Activated CD4-positive, alpha-beta memory T cell treated with anti-CD3 and anti-CD28 coated beads for 36 hours (primary cell): ENCODE measurements around the gene ZNF71. TPM values are rescaled to one million over a fixed set of nuclear protein-coding genes. Genes with fewer than 3 reads are reported as not detected.
A peak's percentile ranks its signal among the peaks of the same experiment; 100 is the strongest.

Experiments used
- CTCF ChIA-PET: fragments of 350-600 bp; sonication (Branson Sonifier 250); formaldehyde crosslinking; loops from one replicate; lab custom pipeline; 2021; ENCODE audit warnings: antibody characterized with exemption, inconsistent platforms; lab: Charles Lee
- POLR2A ChIA-PET: fragments of 350-600 bp; sonication (Branson Sonifier 250); formaldehyde crosslinking; loops from one replicate; lab custom pipeline; 2021; ENCODE audit warnings: antibody characterized with exemption; lab: Charles Lee
- DNase-seq: peaks from one replicate; pipeline ENCODE4 v3.0.0-alpha.2; 2020
- H3K27ac Mint-ChIP-seq: one replicate; pipeline ENCODE4 v1.8.0; 2021; ENCODE audit warnings: mixed read lengths
- H3K27me3 Mint-ChIP-seq: one replicate; pipeline ENCODE4 v1.8.0; 2021; ENCODE audit warnings: mixed read lengths
- H3K36me3 Mint-ChIP-seq: one replicate; pipeline ENCODE4 v1.8.0; 2021; ENCODE audit warnings: mixed read lengths
- H3K4me1 Mint-ChIP-seq: one replicate; pipeline ENCODE4 v1.8.0; 2021; ENCODE audit warnings: low read depth, mixed read lengths
- H3K4me3 Mint-ChIP-seq: one replicate; pipeline ENCODE4 v1.8.0; 2021; ENCODE audit warnings: mild to moderate bottlenecking, mixed read lengths
- H3K9me3 Mint-ChIP-seq: one replicate; pipeline ENCODE4 v1.8.0; 2021; ENCODE audit warnings: mixed read lengths
- intact Hi-C: fragments of 100-400 bp; cut with micrococcal nuclease; formaldehyde crosslinking; loops from one replicate; pipeline ENCODE4 v1.15.1; 2023
- total RNA-seq, 2 experiments: library from RNA; stranded (reverse); gene quantifications; one replicate each; pipeline ENCODE4 v1.2.3, GENCODE V29; 2021

Gene ZNF71
- total RNA-seq, 2 experiments from 2014 or later: 2.7 to 3.1 TPM

GRCh38 chr19:56633021-56633420, 37.9 kb downstream of the ZNF71 start:
- Mint-ChIP-seq H3K9me3 (peaks cover 78% of the 10 kb centered on the region), H3K4me3 (no peak overlapping the region), H3K36me3 (peaks cover 22% of the 10 kb centered on the region), H3K4me1 (no peaks in the 10 kb centered on the region), H3K27ac (no peak overlapping the region), H3K27me3 (no peaks in the 10 kb centered on the region)
- CTCF ChIA-PET: no interaction called here
- no peak for DNase-seq
- intact Hi-C loops: no loop called here
- POLR2A ChIA-PET: no interaction called here

GRCh38 chr19:56637976-56638555, 43.0 kb downstream of the ZNF71 start:
- peaks cover 19% of the 10 kb centered on the region for H3K36me3 Mint-ChIP-seq
- H3K4me3 Mint-ChIP-seq: no peak overlapping the region
- H3K4me1 Mint-ChIP-seq: no peaks in the 10 kb centered on the region
- DNase-seq: peak; percentile 60
- intact Hi-C loops: no loop called here
- H3K27me3 Mint-ChIP-seq: no peaks in the 10 kb centered on the region
- ChIA-PET POLR2A (no interaction called here), CTCF (no interaction called here)
- peaks cover 65% of the 10 kb centered on the region for H3K9me3 Mint-ChIP-seq
- no peak overlapping the region for H3K27ac Mint-ChIP-seq

DNA sequence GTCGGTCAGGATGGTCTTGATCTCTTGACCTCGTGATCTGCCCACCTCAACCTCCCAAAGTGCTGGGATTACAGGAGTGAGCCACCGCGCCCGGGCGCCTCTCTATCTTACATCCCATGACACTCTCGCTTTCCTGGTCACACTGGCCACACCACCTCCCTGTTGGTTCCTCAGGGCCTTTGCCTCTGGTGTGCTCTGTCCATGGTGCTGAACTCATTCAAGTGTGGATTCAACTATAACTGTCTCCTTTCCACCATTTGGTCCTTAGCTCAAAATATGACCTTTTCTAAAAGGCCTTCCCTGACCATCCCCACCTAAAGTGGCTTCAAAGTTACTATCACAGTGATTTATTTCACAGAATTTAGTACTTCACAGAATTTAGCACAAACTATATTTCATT, 44.1 kb downstream of the ZNF71 start:
- POLR2A ChIA-PET: no interaction called here
- H3K36me3 Mint-ChIP-seq: peaks cover 26% of the 10 kb centered on the region

GRCh38 chr19:56642711-56643459, 47.8 kb downstream of the ZNF71 start, which contains the start of gene SMIM17:
TSS of gene SMIM17 (plus strand) at chr19:56643159. CDS start at chr19:56645668, 2,509 bp downstream.
- H3K9me3 Mint-ChIP-seq: peaks cover 62% of the 10 kb centered on the region
- CTCF ChIA-PET: no interaction called here
- peaks cover 9% of the 10 kb centered on the region for H3K27me3 Mint-ChIP-seq
- no peak for DNase-seq
- peaks cover 28% of the 10 kb centered on the region for H3K36me3 Mint-ChIP-seq
- H3K4me1 Mint-ChIP-seq: no peaks in the 10 kb centered on the region
- POLR2A ChIA-PET: no interaction called here
- intact Hi-C loops: no loop called here
- no peak within 1 kb of the TSS for H3K27ac Mint-ChIP-seq
- no peak within 1 kb of the TSS for H3K4me3 Mint-ChIP-seq

More for the DNA sequence above, 44.1 kb downstream of the ZNF71 start:
- Mint-ChIP-seq H3K4me1 (no peaks in the 10 kb centered on the region), H3K9me3 (peaks cover 61% of the 10 kb centered on the region), H3K4me3 (no peak overlapping the region), H3K27ac (no peak overlapping the region), H3K27me3 (peaks cover 5% of the 10 kb centered on the region)
- CTCF ChIA-PET: no interaction called here
- DNase-seq: no peak
- intact Hi-C loops: no loop called here

- Mint-ChIP-seq H3K4me1 (no peaks in the 10 kb centered on the region), H3K36me3 (peaks cover 26% of the 10 kb centered on the region), H3K9me3 (peaks cover 64% of the 10 kb centered on the region), H3K27ac (no peak overlapping the region), H3K4me3 (no peak overlapping the region), H3K27me3 (peaks cover 9% of the 10 kb centered on the region)
- ChIA-PET POLR2A (no interaction called here), CTCF (no interaction called here)
- no peak for DNase-seq
- intact Hi-C loops: no loop called here
These were observed 48.4 kb downstream of the ZNF71 start for GRCh38 chr19:56643460-56643955.

- Mint-ChIP-seq H3K4me3 (no peak overlapping the region), H3K27me3 (no peaks in the 10 kb centered on the region), H3K27ac (no peak overlapping the region), H3K4me1 (no peaks in the 10 kb centered on the region), H3K9me3 (peaks cover 58% of the 10 kb centered on the region), H3K36me3 (peaks cover 5% of the 10 kb centered on the region)
- ChIA-PET POLR2A (no interaction called here), CTCF (no interaction called here)
- intact Hi-C loops: no loop called here
- no peak for DNase-seq
These were observed 59.0 kb downstream of the ZNF71 start for GRCh38 chr19:56654151-56654550.

GRCh38 chr19:56660381-56661107, 65.4 kb downstream of the ZNF71 start:
- Mint-ChIP-seq H3K36me3 (peaks cover 27% of the 10 kb centered on the region), H3K4me3 (no peak overlapping the region), H3K9me3 (peaks cover 46% of the 10 kb centered on the region), H3K27me3 (no peaks in the 10 kb centered on the region), H3K4me1 (no peaks in the 10 kb centered on the region), H3K27ac (no peak overlapping the region)
- DNase-seq: no peak
- intact Hi-C loops: no loop called here
- ChIA-PET CTCF (interaction anchor here (0.7 kb wide), 1 partner anchor 1543 kb away, joined by 3 read pairs; the partner anchor contains the start of gene PPP1R12C), POLR2A (no interaction called here)

GRCh38 chr19:56661248-56661647, 66.1 kb downstream of the ZNF71 start:
- intact Hi-C loops: no loop called here
- Mint-ChIP-seq H3K36me3 (peaks cover 30% of the 10 kb centered on the region), H3K4me3 (no peak overlapping the region), H3K9me3 (peaks cover 45% of the 10 kb centered on the region), H3K27ac (no peak overlapping the region), H3K27me3 (no peaks in the 10 kb centered on the region), H3K4me1 (no peaks in the 10 kb centered on the region)
- ChIA-PET POLR2A (no interaction called here), CTCF (interaction anchor here (0.7 kb wide), 1 partner anchor 1544 kb away, joined by 3 read pairs; the partner anchor contains the start of gene PPP1R12C)
- DNase-seq: no peak

- H3K4me3 Mint-ChIP-seq: no peak overlapping the region
- intact Hi-C loops: no loop called here
- peaks cover 50% of the 10 kb centered on the region for H3K9me3 Mint-ChIP-seq
- DNase-seq: no peak
- POLR2A ChIA-PET: no interaction called here
- no peaks in the 10 kb centered on the region for H3K27me3 Mint-ChIP-seq
- CTCF ChIA-PET: no interaction called here
- H3K4me1 Mint-ChIP-seq: no peaks in the 10 kb centered on the region
- H3K27ac Mint-ChIP-seq: no peak overlapping the region
- H3K36me3 Mint-ChIP-seq: peaks cover 37% of the 10 kb centered on the region
These were observed 68.9 kb downstream of the ZNF71 start for GRCh38 chr19:56663931-56664500.

- ChIA-PET POLR2A (no interaction called here), CTCF (no interaction called here)
- Mint-ChIP-seq H3K4me3 (no peak overlapping the region), H3K27ac (no peak overlapping the region), H3K4me1 (no peaks in the 10 kb centered on the region), H3K27me3 (no peaks in the 10 kb centered on the region), H3K36me3 (peaks cover 37% of the 10 kb centered on the region), H3K9me3 (peaks cover 45% of the 10 kb centered on the region)
- intact Hi-C loops: no loop called here
- DNase-seq: no peak
These were observed 69.4 kb downstream of the ZNF71 start for GRCh38 chr19:56664511-56664910.

DNA sequence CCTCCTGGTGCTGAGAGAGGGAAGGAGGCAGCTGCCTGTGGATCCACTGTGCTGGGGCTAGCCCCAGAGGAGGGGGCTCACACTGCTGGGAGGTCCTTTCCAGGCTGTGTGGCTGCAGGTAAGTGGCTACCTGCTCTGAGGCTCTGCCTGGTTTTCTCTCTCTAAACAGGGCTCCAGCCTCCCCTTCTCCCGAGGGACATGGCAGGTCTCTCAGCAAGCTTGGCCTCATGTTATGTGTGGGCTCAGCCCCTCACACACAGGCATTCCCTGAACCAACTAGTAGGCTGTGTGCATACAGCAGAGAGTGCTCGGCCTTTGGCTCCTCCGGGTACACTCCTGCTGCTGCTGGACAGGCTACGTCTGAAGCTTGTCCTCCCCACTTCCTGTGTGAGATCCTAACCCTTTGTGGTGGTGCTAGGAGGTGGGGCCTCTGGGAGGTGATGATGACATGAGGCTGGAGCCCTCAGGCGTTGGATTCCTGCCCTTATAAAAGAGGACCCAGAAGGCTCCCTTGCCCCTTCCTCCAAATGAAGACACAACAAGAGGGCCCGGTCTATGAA, 72.3 kb downstream of the ZNF71 start:
- Mint-ChIP-seq H3K27me3 (no peaks in the 10 kb centered on the region), H3K27ac (no peak overlapping the region), H3K4me1 (peaks cover 12% of the 10 kb centered on the region), H3K4me3 (no peak overlapping the region), H3K9me3 (peaks cover 40% of the 10 kb centered on the region), H3K36me3 (peaks cover 31% of the 10 kb centered on the region)
- intact Hi-C loops: no loop called here
- ChIA-PET CTCF (no interaction called here), POLR2A (no interaction called here)
- no peak for DNase-seq

- Mint-ChIP-seq H3K27me3 (no peaks in the 10 kb centered on the region), H3K4me3 (no peak overlapping the region), H3K9me3 (peaks cover 35% of the 10 kb centered on the region), H3K27ac (no peak overlapping the region), H3K4me1 (peaks cover 12% of the 10 kb centered on the region), H3K36me3 (peaks cover 25% of the 10 kb centered on the region)
- no peak for DNase-seq
- ChIA-PET POLR2A (no interaction called here), CTCF (no interaction called here)
- intact Hi-C loops: no loop called here
These were observed 73.6 kb downstream of the ZNF71 start for GRCh38 chr19:56668676-56669075.
